GM12878 (cell line): Measurements from ENCODE around the gene GFRA1. TPM values are rescaled to one million over a fixed set of nuclear protein-coding genes. Genes with fewer than 3 reads are reported as not detected.

Experiments
- ATAC-seq: fragments of 200-7000 bp; cut with Tn5 transposase; 3 replicates; pipeline ENCODE4 v1.9.1; 2020; ENCODE audit warnings: mild to moderate bottlenecking, moderate library complexity
- BruUV-seq: library from RNA; stranded (reverse); fragments of 400-500 nt; replicated peaks from 2 replicates; lab custom pipeline; 2021; lab: Mats Ljungman, UMichigan
- CTCF ChIA-PET: fragments of 300-600 bp; sonication (Branson Sonifier 250); formaldehyde crosslinking; extraction: SDS; loops from one replicate; lab custom pipeline; 2021; ENCODE audit warnings: inconsistent platforms; lab: Yijun Ruan, JAX
- POLR2A ChIA-PET: fragments of 350-600 bp; formaldehyde crosslinking; extraction: SDS; loops from one replicate; lab custom pipeline; 2021; ENCODE audit warnings: inconsistent platforms; lab: Charles Lee
- RAD21 ChIA-PET: fragments of 300-600 bp; sonication (Branson Sonifier 250); formaldehyde crosslinking; loops from one replicate; lab custom pipeline; 2023; ENCODE audit warnings: antibody characterized with exemption; ENCODE audit not compliant: unreplicated experiment; lab: Charles Lee
- SMC1A ChIA-PET: fragments of 300-600 bp; sonication (Branson Sonifier 250); formaldehyde crosslinking; loops from one replicate; lab custom pipeline; 2023; ENCODE audit not compliant: unreplicated experiment, uncharacterized antibody; lab: Charles Lee
- DNase-seq: peaks from one replicate; pipeline ENCODE4 v3.0.0-alpha.2; 2011; ENCODE audit warnings: low read depth, low spot score
- FAIRE-seq: peaks from 3 replicates; lab custom pipeline; 2011; peaks lifted over from hg19 to GRCh38; lab: Jason Lieb, UNC
- H2AFZ ChIP-seq: 2 replicates; pipeline ENCODE4 v1.6.0; 2011; ENCODE audit warnings: low read depth, low read length, control low read depth; ENCODE audit not compliant: control insufficient read depth
- H3K27ac ChIP-seq: 2 replicates; pipeline ENCODE4 v1.5.1; 2011; ENCODE audit warnings: control low read depth; ENCODE audit not compliant: control insufficient read depth, insufficient read depth
- H3K27me3 ChIP-seq, 2 experiments: replicated peaks in 1 of 2; 2 replicates each; pipeline versions ENCODE4 v1.6.0 to v1.6.1; 2011; ENCODE audit warnings: low read length in 1 of 2; ENCODE audit not compliant: control insufficient read depth in 2 of 2, insufficient read depth in 2 of 2
- H3K36me3 ChIP-seq, 2 experiments: 2 replicates each; pipeline ENCODE4 v1.5.1; 2011; ENCODE audit warnings: low read length in 1 of 2; ENCODE audit not compliant: control insufficient read depth in 2 of 2, insufficient read depth in 2 of 2
- H3K4me1 ChIP-seq: 2 replicates; pipeline ENCODE4 v1.6.1; 2011; ENCODE audit warnings: mild to moderate bottlenecking, low read length, moderate library complexity, mixed read lengths; ENCODE audit not compliant: control insufficient read depth, insufficient read depth
- H3K4me2 ChIP-seq: 2 replicates; pipeline ENCODE4 v1.6.0; 2011; ENCODE audit warnings: control low read depth; ENCODE audit not compliant: control insufficient read depth, insufficient read depth
- H3K4me3 ChIP-seq: fragments of 200-600 bp; sonication (generic); 2 replicates; pipeline ENCODE4 v1.5.1; 2016
- H3K79me2 ChIP-seq: 2 replicates; pipeline ENCODE4 v1.6.0; 2011; ENCODE audit warnings: low read length; ENCODE audit not compliant: control insufficient read depth, insufficient read depth
- H3K9ac ChIP-seq: 2 replicates; pipeline ENCODE4 v1.8.0; 2011; ENCODE audit warnings: low read length, control low read depth, mixed read lengths; ENCODE audit not compliant: control insufficient read depth, insufficient read depth
- H3K9me3 ChIP-seq: replicated peaks from 3 replicates; pipeline ENCODE4 v1.5.1; 2011; ENCODE audit warnings: mild to moderate bottlenecking, low read length; ENCODE audit not compliant: control insufficient read depth, insufficient read depth
- H4K20me1 ChIP-seq: 2 replicates; pipeline ENCODE4 v1.6.0; 2011; ENCODE audit not compliant: control insufficient read depth, insufficient read depth
- ATF7 ChIP-seq: fragments of 450-650 bp; IDR thresholded peaks from 2 replicates; pipeline ENCODE4 v1.6.1; 2016; ENCODE audit warnings: low read depth, mild to moderate bottlenecking
- FOXK2 ChIP-seq: fragments of 450-650 bp; IDR thresholded peaks from 2 replicates; pipeline ENCODE4 v1.6.1; 2017; ENCODE audit warnings: mild to moderate bottlenecking, moderate library complexity
- HDAC2 ChIP-seq: fragments of 200-600 bp; sonication (generic); IDR thresholded peaks from 2 replicates; pipeline ENCODE4 v1.6.1; 2017
- KAT2A ChIP-seq: conservative IDR thresholded peaks from 2 replicates; pipeline ENCODE4 v1.6.1; 2011; ENCODE audit warnings: low read depth, low read length; ENCODE audit not compliant: control insufficient read depth
- NR2F1 ChIP-seq: fragments of 450-650 bp; conservative IDR thresholded peaks from 2 replicates; pipeline ENCODE4 v1.6.1; 2017; ENCODE audit warnings: mild to moderate bottlenecking
- RELA ChIP-seq: fragments of 450-650 bp; IDR thresholded peaks from 2 replicates; pipeline ENCODE4 v1.8.0; 2014; ENCODE audit warnings: borderline replicate concordance; ENCODE audit not compliant: partially characterized antibody
- WGBS: methylation state at CpG from one replicate; pipeline ENCODE4 v1.1.6; 2016; ENCODE audit warnings: low lambda C conversion rate; ENCODE audit not compliant: insufficient replicate concordance, insufficient coverage; ENCODE audit errors: missing lambda C conversion rate; 5-methylcytosine and 5-hydroxymethylcytosine counted together
- in situ Hi-C: fragments of 300-500 bp; cut with MboI; formaldehyde crosslinking; loops from 9 replicates; pipeline ENCODE4 v1.14.3; 2018; ENCODE audit warnings: mixed read lengths
- intact Hi-C: fragments of 100-400 bp; cut with micrococcal nuclease; formaldehyde crosslinking; loops from one replicate; pipeline ENCODE4 v1.14.2; 2022; ENCODE audit not compliant: unreplicated experiment
- polyA plus RNA-seq, 11 experiments: library from polyadenylated mRNA; depleted of rRNA in 4 of 11; unstranded in 6 of 11; stranded (reverse) in 5 of 11; fragments of >200 nt; fragmentation: Nextera tagmentation in 4 of 11; fragmentation: Illumina TruSeq in 1 of 11; extraction: Ambion mirVana in 4 of 11; extraction: Trizol in 1 of 11; gene quantifications; 1 replicate in 1 of 11; 2 replicates in 10 of 11; pipeline versions ENCODE4 v1.2.1 to v1.2.3, GENCODE V29; 2011 to 2016; ENCODE audit warnings: inconsistent platforms in 2 of 11, missing spikeins in 2 of 11, low read depth in 1 of 11
- total RNA-seq, 4 experiments: library from RNA; depleted of rRNA in 3 of 4; stranded (reverse); fragments of >200 nt in 3 of 4; fragmentation: Illumina TruSeq in 1 of 4; extraction: Trizol in 1 of 4; gene quantifications; 2 replicates each; pipeline versions ENCODE4 v1.2.1 to v1.2.3, GENCODE V29; 2013 to 2021
- TF ChIP-seq, protein P1 (sequence below): fragments of 450-650 bp; IDR thresholded peaks from 2 replicates; pipeline ENCODE4 v1.6.1; 2017; ENCODE audit warnings: low read depth, mild to moderate bottlenecking, moderate library complexity
- TF ChIP-seq, protein P2 (sequence below): fragments of 450-650 bp; IDR thresholded peaks from 2 replicates; pipeline ENCODE4 v1.6.1; 2014; ENCODE audit warnings: mild to moderate bottlenecking
- TF ChIP-seq, protein P3 (sequence below): IDR thresholded peaks from 2 replicates; pipeline ENCODE4 v1.6.1; 2011; ENCODE audit warnings: borderline replicate concordance, low read depth, mild to moderate bottlenecking, moderate library complexity, low read length; ENCODE audit not compliant: insufficient read depth, poor library complexity, severe bottlenecking
- TF ChIP-seq, protein P4 (sequence below): fragments of 450-650 bp; IDR thresholded peaks from 2 replicates; pipeline ENCODE4 v1.6.1; 2017; ENCODE audit warnings: mild to moderate bottlenecking, low read depth, inconsistent platforms; ENCODE audit not compliant: poor library complexity, severe bottlenecking

The GFRA1 gene
- total and polyA plus RNA-seq, 10 of the 15 experiments (the other 5 are each of a cell fraction or from before 2014, with no cell fraction given) = 0.05 to 0.19 TPM; not detected in 8

DNA sequence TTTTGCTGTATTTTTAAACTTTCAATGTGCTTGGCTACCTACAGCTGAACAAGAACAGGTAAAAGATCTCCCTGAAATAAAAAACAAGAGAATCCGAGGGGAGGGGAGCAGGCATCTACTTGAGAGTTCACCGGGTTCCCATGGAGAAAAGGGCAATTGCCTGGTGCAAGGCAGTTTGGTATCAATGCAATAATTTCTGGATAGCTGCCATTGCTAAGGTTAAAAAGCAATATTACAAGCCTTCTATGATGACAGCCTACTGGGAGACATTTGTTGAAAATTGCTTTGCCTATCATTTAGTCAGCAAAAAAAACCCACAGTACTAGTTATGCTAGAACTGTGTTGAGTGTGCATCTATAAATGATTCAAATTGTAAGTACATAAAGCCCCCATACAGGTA is 82.1 kb downstream of the GFRA1 start:
- in situ Hi-C loops = no loop called here
- DNase-seq (no peak), FAIRE-seq (no peak), ATAC-seq (no peak)
- no peak overlapping the region for H2AFZ ChIP-seq
- CTCF ChIA-PET = no interaction called here
- H3K27me3 ChIP-seq = no peaks in the 10 kb centered on the region; a peak in 1 of 4 replicates
- H3K9ac ChIP-seq = no peak overlapping the region
- no peak overlapping the region for H3K4me2 ChIP-seq
- no peaks in the 10 kb centered on the region for H3K4me1 ChIP-seq
- POLR2A ChIA-PET = no interaction called here
- SMC1A ChIA-PET = interaction anchor here (0.8 kb wide), 1 partner anchor 14 kb away, joined by 3 read pairs; no protein-coding TSS in a partner anchor
- no peak overlapping the region for H3K4me3 ChIP-seq
- WGBS = 0% methylated on average over 2 of the region's 2 CpGs
- RAD21 ChIA-PET = no interaction called here
- TF ChIP-seq HDAC2 (no peak), NR2F1 (no peak)
- TF ChIP-seq, all 136 proteins: peak for 0
- no peaks in the 10 kb centered on the region for H3K36me3 ChIP-seq
- no peaks in the 10 kb centered on the region for H3K79me2 ChIP-seq
- no peak overlapping the region for H3K27ac ChIP-seq
- no peaks in the 10 kb centered on the region for H3K9me3 ChIP-seq
- intact Hi-C loops = no loop called here
- H4K20me1 ChIP-seq = no peaks in the 10 kb centered on the region
- BruUV-seq = no TSS peak

DNA sequence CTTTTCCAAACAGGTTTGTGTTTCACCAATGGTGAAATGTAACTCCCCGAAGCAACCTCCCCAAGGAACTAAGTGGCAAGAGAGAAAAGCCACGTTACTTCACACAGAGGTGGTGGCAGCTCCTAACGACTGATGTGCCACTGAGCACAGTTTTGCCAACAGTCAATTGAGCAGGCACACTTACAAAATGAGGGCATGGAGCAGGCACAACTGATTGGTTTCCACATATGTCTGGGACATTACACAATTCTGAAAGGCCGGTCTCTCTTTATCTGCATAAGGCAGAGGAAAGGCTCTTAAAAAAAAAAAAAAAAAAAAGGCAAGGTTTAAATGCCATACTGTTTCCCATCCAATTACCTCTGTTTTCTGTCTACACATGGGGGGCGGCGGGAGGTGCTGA is 86.7 kb downstream of the GFRA1 start:
- no peak overlapping the region for H3K4me2 ChIP-seq
- no peaks in the 10 kb centered on the region for H3K9me3 ChIP-seq
- no peaks in the 10 kb centered on the region for H3K79me2 ChIP-seq
- in situ Hi-C loops = no loop called here
- ChIA-PET CTCF (no interaction called here), POLR2A (no interaction called here), RAD21 (no interaction called here), SMC1A (no interaction called here)
- H3K36me3 ChIP-seq = no peaks in the 10 kb centered on the region
- no peaks in the 10 kb centered on the region; a peak in 1 of 4 replicates for H3K27me3 ChIP-seq
- DNase-seq (no peak), ATAC-seq (no peak), FAIRE-seq (no peak)
- intact Hi-C loops = no loop called here
- no peak overlapping the region for H3K27ac ChIP-seq
- H3K9ac ChIP-seq = no peak overlapping the region
- BruUV-seq = no TSS peak
- H3K4me1 ChIP-seq = no peaks in the 10 kb centered on the region
- H4K20me1 ChIP-seq = no peaks in the 10 kb centered on the region; the same call in 1 of the 2 replicates
- H3K4me3 ChIP-seq = no peak overlapping the region
- H2AFZ ChIP-seq = no peak overlapping the region
- WGBS = 40% methylated on average over 6 of the region's 6 CpGs
- TF ChIP-seq FOXK2 = no peak
- TF ChIP-seq RELA = no peak
- TF ChIP-seq, protein P1, sequence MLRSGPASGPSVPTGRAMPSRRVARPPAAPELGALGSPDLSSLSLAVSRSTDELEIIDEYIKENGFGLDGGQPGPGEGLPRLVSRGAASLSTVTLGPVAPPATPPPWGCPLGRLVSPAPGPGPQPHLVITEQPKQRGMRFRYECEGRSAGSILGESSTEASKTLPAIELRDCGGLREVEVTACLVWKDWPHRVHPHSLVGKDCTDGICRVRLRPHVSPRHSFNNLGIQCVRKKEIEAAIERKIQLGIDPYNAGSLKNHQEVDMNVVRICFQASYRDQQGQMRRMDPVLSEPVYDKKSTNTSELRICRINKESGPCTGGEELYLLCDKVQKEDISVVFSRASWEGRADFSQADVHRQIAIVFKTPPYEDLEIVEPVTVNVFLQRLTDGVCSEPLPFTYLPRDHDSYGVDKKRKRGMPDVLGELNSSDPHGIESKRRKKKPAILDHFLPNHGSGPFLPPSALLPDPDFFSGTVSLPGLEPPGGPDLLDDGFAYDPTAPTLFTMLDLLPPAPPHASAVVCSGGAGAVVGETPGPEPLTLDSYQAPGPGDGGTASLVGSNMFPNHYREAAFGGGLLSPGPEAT = no peak
- TF ChIP-seq KAT2A = no peak
- TF ChIP-seq, protein P2, sequence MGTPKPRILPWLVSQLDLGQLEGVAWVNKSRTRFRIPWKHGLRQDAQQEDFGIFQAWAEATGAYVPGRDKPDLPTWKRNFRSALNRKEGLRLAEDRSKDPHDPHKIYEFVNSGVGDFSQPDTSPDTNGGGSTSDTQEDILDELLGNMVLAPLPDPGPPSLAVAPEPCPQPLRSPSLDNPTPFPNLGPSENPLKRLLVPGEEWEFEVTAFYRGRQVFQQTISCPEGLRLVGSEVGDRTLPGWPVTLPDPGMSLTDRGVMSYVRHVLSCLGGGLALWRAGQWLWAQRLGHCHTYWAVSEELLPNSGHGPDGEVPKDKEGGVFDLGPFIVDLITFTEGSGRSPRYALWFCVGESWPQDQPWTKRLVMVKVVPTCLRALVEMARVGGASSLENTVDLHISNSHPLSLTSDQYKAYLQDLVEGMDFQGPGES = no peak
- TF ChIP-seq, protein P3, sequence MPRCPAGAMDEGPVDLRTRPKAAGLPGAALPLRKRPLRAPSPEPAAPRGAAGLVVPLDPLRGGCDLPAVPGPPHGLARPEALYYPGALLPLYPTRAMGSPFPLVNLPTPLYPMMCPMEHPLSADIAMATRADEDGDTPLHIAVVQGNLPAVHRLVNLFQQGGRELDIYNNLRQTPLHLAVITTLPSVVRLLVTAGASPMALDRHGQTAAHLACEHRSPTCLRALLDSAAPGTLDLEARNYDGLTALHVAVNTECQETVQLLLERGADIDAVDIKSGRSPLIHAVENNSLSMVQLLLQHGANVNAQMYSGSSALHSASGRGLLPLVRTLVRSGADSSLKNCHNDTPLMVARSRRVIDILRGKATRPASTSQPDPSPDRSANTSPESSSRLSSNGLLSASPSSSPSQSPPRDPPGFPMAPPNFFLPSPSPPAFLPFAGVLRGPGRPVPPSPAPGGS = no peak
- no peak for TF ChIP-seq ATF7
- TF ChIP-seq, protein P4, sequence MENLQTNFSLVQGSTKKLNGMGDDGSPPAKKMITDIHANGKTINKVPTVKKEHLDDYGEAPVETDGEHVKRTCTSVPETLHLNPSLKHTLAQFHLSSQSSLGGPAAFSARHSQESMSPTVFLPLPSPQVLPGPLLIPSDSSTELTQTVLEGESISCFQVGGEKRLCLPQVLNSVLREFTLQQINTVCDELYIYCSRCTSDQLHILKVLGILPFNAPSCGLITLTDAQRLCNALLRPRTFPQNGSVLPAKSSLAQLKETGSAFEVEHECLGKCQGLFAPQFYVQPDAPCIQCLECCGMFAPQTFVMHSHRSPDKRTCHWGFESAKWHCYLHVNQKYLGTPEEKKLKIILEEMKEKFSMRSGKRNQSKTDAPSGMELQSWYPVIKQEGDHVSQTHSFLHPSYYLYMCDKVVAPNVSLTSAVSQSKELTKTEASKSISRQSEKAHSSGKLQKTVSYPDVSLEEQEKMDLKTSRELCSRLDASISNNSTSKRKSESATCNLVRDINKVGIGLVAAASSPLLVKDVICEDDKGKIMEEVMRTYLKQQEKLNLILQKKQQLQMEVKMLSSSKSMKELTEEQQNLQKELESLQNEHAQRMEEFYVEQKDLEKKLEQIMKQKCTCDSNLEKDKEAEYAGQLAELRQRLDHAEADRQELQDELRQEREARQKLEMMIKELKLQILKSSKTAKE = no peak
